Naive thymus-derived CD4-positive, alpha-beta T cell (primary cell): ENCODE measurements around the gene CYP2B6. TPM values are rescaled to one million over a fixed set of nuclear protein-coding genes. Genes with fewer than 3 reads are reported as not detected.
"Not testable (repeated sequence)": the region's sequence is repeated elsewhere in the genome, so short reads cannot be mapped to it uniquely, and the experiment has no call there.

ENCODE experiments used
- ATAC-seq: fragments of 150-1000 bp; cut with Tn5 transposase; 2 replicates; pipeline ENCODE4 v1.10.0; 2021; ENCODE audit warnings: mild to moderate bottlenecking, moderate library complexity
- CTCF ChIA-PET: fragments of 350-600 bp; sonication (Branson Sonifier 250); formaldehyde crosslinking; loops from one replicate; lab custom pipeline; 2021; ENCODE audit warnings: antibody characterized with exemption; lab: Charles Lee
- POLR2A ChIA-PET: fragments of 350-600 bp; sonication (Branson Sonifier 250); formaldehyde crosslinking; loops from one replicate; lab custom pipeline; 2021; ENCODE audit warnings: antibody characterized with exemption, inconsistent platforms; lab: Charles Lee
- DNase-seq, 9 donors: peaks; one replicate each; pipeline versions ENCODE4 v3.0.0 to v3.0.0-alpha.2; 2020 to 2022; ENCODE audit warnings: mixed read lengths in 1 of 9
- H3K27ac ChIP-seq: one replicate; pipeline ENCODE4 v1.7.0; 2013; ENCODE audit warnings: mild to moderate bottlenecking, low read depth, low read length, moderate library complexity
- H3K27me3 ChIP-seq, 2 donors: one replicate each; pipeline ENCODE4 v1.7.0; 2013; ENCODE audit warnings: low read length in 2 of 2, mild to moderate bottlenecking in 2 of 2, moderate library complexity in 2 of 2; ENCODE audit not compliant: control insufficient read depth in 2 of 2, insufficient read depth in 2 of 2
- H3K36me3 ChIP-seq, 3 experiments: 1 replicate in 2 of 3; 2 replicates in 1 of 3; pipeline ENCODE4 v1.7.0; 2013; ENCODE audit warnings: low read length in 3 of 3, mild to moderate bottlenecking in 3 of 3, moderate library complexity in 1 of 3; ENCODE audit not compliant: insufficient read depth in 3 of 3, control insufficient read depth in 2 of 3
- H3K4me1 ChIP-seq, 2 donors: one replicate each; pipeline ENCODE4 v1.7.0; 2013; ENCODE audit warnings: low read length in 2 of 2, mild to moderate bottlenecking in 2 of 2, moderate library complexity in 1 of 2; ENCODE audit not compliant: control insufficient read depth in 2 of 2, insufficient read depth in 2 of 2
- H3K4me3 ChIP-seq: 2 replicates; pipeline ENCODE4 v1.7.0; 2013; ENCODE audit warnings: mild to moderate bottlenecking, low read length
- H3K9me3 ChIP-seq, 3 experiments: 1 replicate in 2 of 3; 2 replicates in 1 of 3; pipeline ENCODE4 v1.7.0; 2013; ENCODE audit warnings: low read length in 3 of 3; ENCODE audit not compliant: control insufficient read depth in 2 of 3
- H3K27ac Mint-ChIP-seq, 9 donors: one replicate each; pipeline ENCODE4 v1.8.0; 2020 to 2022; ENCODE audit warnings: mixed read lengths in 9 of 9, mild to moderate bottlenecking in 8 of 9, moderate library complexity in 5 of 9, inconsistent platforms in 2 of 9
- H3K27me3 Mint-ChIP-seq, 5 donors: one replicate each; pipeline ENCODE4 v1.8.0; 2021 to 2022; ENCODE audit warnings: mixed read lengths in 5 of 5, mild to moderate bottlenecking in 1 of 5
- H3K36me3 Mint-ChIP-seq, 5 donors: one replicate each; pipeline ENCODE4 v1.8.0; 2020 to 2022; ENCODE audit warnings: mixed read lengths in 5 of 5, mild to moderate bottlenecking in 3 of 5, inconsistent platforms in 1 of 5
- H3K4me1 Mint-ChIP-seq, 7 donors: one replicate each; pipeline ENCODE4 v1.8.0; 2020 to 2022; ENCODE audit warnings: mixed read lengths in 7 of 7, mild to moderate bottlenecking in 3 of 7, inconsistent platforms in 1 of 7
- H3K4me3 Mint-ChIP-seq, 10 donors: one replicate each; pipeline ENCODE4 v1.8.0; 2020 to 2022; ENCODE audit warnings: mild to moderate bottlenecking in 10 of 10, mixed read lengths in 10 of 10, moderate library complexity in 6 of 10, inconsistent platforms in 2 of 10
- H3K9me3 Mint-ChIP-seq, 11 donors: one replicate each; pipeline ENCODE4 v1.8.0; 2020 to 2022; ENCODE audit warnings: mixed read lengths in 11 of 11, mild to moderate bottlenecking in 4 of 11, inconsistent platforms in 1 of 11, moderate library complexity in 1 of 11
- intact Hi-C, 2 donors: fragments of 100-400 bp; cut with micrococcal nuclease; formaldehyde crosslinking; loops; one replicate each; pipeline ENCODE4 v1.15.1; 2023
- polyA plus RNA-seq, 2 donors: library from polyadenylated mRNA; unstranded; fragments of 300-500 nt; fragmentation: Illumina TruSeq; gene quantifications; one replicate each; pipeline ENCODE4 v1.2.3, GENCODE V29; 2021
- total RNA-seq, 6 experiments: library from RNA in 5 of 6; stranded (reverse) in 5 of 6; gene quantifications; 1 replicate in 5 of 6; 2 replicates in 1 of 6; pipeline ENCODE4 v1.2.3 and lab custom pipeline; 2021 to 2026

CYP2B6 gene
- total and polyA plus RNA-seq, 7 experiments from 2014 or later, result not detected

- peaks cover 5 to 23% (median 8%) of the 10 kb centered on the region in 5 donors for H3K27me3 Mint-ChIP-seq
- POLR2A ChIA-PET, result no interaction called here
These were observed 40.8 kb downstream of the CYP2B6 start for GRCh38 chr19:41031916-41032315.

DNA sequence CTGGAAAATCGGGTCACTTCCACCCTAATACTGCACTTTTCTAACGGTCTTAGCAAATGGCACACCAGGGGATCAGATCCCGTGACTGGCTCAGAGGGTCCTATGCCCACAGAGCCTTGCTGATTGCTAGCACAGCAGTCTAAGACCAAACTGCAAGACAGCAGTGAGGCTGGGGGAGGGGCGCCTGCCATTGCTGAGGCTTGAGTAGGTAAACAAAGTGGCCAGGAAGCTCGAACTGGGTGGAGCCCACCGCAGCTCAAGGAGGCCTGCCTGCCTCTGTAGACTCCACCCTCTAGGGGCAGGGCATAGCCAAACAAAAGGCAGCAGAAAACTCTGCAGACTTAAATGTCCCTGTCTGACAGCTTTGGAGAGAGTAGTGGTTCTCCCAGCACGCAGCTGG, 42.2 kb downstream of the CYP2B6 start:
- Mint-ChIP-seq H3K27me3 (peaks cover 0 to 37% (median 6%) of the 10 kb centered on the region in 5 donors), H3K9me3 (peaks cover 0 to 30% (median 11%) of the 10 kb centered on the region in 11 donors), H3K36me3 (peaks cover 3 to 15% (median 11%) of the 10 kb centered on the region in 5 donors), H3K4me3 (peak overlapping the region in 1 of 10 donors; percentile 12), H3K4me1 (peaks cover 4 to 14% (median 7%) of the 10 kb centered on the region in 7 donors)
- H3K36me3 ChIP-seq, H3K4me3 ChIP-seq, H3K27ac ChIP-seq, H3K4me1 ChIP-seq, H3K27ac Mint-ChIP-seq, intact Hi-C loops, H3K9me3 ChIP-seq, ATAC-seq, H3K27me3 ChIP-seq, POLR2A ChIA-PET: not testable (repeated sequence)
- DNase-seq, result peak in 2 of 9 donors; percentile 7 to 25
- CTCF ChIA-PET, result interaction anchor here (0.9 kb wide), 1 partner anchor 8 kb away, joined by 3 read pairs; no protein-coding TSS in a partner anchor

More at GRCh38 chr19:41031916-41032315, 40.8 kb downstream of the CYP2B6 start:
- Histone ChIP-seq H3K9me3 (no peaks in the 10 kb centered on the region), H3K4me1 (no peaks in the 10 kb centered on the region), H3K36me3 (no peaks in the 10 kb centered on the region), H3K27ac (no peak overlapping the region), H3K4me3 (no peak overlapping the region), H3K27me3 (no peaks in the 10 kb centered on the region)
- DNase-seq, result no peak
- Mint-ChIP-seq H3K9me3 (peaks cover 0 to 26% (median 11%) of the 10 kb centered on the region in 11 donors), H3K27ac (peak overlapping the region in 1 of 9 donors; percentile 16), H3K4me3 (peak overlapping the region in 2 of 10 donors; percentile 10 to 12), H3K36me3 (peaks cover 3 to 15% (median 11%) of the 10 kb centered on the region in 5 donors), H3K4me1 (peaks cover 4 to 14% (median 6%) of the 10 kb centered on the region in 7 donors)
- intact Hi-C loops, result no loop called here
- CTCF ChIA-PET, result no interaction called here
- ATAC-seq, result no peak

DNA sequence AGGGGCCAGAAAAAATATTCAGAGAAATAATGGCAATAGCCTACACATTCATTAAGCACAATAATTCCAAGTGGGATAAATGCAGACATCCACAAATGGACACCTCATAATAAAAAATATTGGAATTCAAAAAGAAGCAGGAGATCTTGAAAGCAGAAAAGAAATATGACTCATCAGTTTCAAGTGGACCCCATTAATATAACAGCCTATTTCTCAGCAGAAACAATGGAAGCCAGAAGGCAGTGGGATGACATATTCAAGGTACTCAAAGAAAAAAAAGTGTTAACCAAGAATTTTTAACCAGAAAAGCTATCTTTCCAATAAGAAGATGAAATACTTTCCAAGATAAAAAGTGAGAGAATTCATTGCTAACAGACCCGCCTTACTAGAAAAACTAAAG, 48.7 kb downstream of the CYP2B6 start:
- peaks cover 0 to 5% (median 0%) of the 10 kb centered on the region in 7 donors for H3K4me1 Mint-ChIP-seq
- H3K4me1 ChIP-seq, result no peaks in the 10 kb centered on the region
- no peaks in the 10 kb centered on the region for H3K36me3 Mint-ChIP-seq
- H3K27me3 ChIP-seq, result no peaks in the 10 kb centered on the region
- H3K9me3 Mint-ChIP-seq, result peaks cover 0 to 13% (median 0%) of the 10 kb centered on the region in 11 donors
- no peak overlapping the region for H3K4me3 Mint-ChIP-seq
- no peak overlapping the region for H3K27ac ChIP-seq
- H3K4me3 ChIP-seq, result no peak overlapping the region
- no peak for ATAC-seq
- no peak for DNase-seq
- H3K27me3 Mint-ChIP-seq, result peaks cover 0 to 36% (median 6%) of the 10 kb centered on the region in 5 donors
- no peak overlapping the region for H3K27ac Mint-ChIP-seq
- intact Hi-C loops, result no loop called here
- ChIA-PET CTCF (no interaction called here), POLR2A (no interaction called here)
- no peaks in the 10 kb centered on the region for H3K36me3 ChIP-seq
- H3K9me3 ChIP-seq, result no peaks in the 10 kb centered on the region

DNA sequence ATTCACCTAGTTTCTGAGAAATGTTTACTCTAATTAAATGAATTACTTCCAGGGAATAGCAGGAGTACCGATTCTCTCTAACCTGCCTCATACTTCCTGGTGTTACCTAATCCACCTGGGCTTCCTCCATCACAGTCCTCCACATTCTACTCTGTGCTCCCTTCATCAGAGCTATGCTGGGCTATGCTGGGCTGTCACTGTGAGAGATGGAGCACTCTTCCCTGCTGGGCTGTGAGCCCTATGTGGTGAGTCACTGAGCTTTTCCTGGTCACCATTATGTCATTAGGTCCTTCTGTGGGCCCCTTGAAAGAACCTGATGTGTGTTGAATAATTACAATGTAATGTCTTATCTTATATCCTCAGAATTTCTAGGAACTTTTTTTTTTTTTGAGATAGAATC, 54.0 kb downstream of the CYP2B6 start:
- peak overlapping the region in 1 of 9 donors; percentile 36 for H3K27ac Mint-ChIP-seq
- H3K4me3 Mint-ChIP-seq, H3K36me3 ChIP-seq, H3K4me3 ChIP-seq, H3K27ac ChIP-seq, H3K4me1 Mint-ChIP-seq, H3K4me1 ChIP-seq, H3K27me3 ChIP-seq, intact Hi-C loops, H3K36me3 Mint-ChIP-seq, DNase-seq, H3K9me3 Mint-ChIP-seq, ATAC-seq, H3K9me3 ChIP-seq: not testable (repeated sequence)
- ChIA-PET POLR2A (interaction anchor here (0.7 kb wide), 1 partner anchor 203 kb away, joined by 6 read pairs; no protein-coding TSS in a partner anchor), CTCF (interaction anchor here (0.7 kb wide), 1 partner anchor 11 kb away, joined by 4 read pairs; no protein-coding TSS in a partner anchor)
- H3K27me3 Mint-ChIP-seq, result peaks cover 10 to 19% (median 15%) of the 10 kb centered on the region in 5 donors

DNA sequence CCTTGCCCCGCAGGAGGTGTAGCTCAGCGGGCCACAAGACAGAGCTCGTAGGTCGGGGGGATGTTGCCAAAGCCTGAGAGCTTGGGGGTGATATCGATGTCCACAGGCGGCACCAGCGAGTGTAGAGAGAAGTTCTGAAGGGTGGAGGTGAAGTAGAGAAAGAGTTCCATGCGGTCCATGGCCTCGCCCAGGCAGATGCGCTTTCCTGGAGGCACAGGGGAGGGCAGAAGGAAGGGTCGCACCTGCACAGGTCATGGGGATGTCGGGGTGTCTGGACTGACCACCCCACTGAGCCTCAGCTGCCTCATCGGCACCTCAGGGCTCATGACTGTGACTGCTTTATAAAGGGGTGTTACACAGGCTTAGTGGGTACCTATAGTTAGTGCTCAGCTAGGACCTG, 59.3 kb downstream of the CYP2B6 start:
- Histone ChIP-seq H3K27me3 (no peaks in the 10 kb centered on the region), H3K4me1 (no peaks in the 10 kb centered on the region), H3K36me3 (no peaks in the 10 kb centered on the region), H3K27ac (no peak overlapping the region), H3K9me3 (no peaks in the 10 kb centered on the region), H3K4me3 (no peak overlapping the region)
- Mint-ChIP-seq H3K27ac (no peak overlapping the region), H3K9me3 (no peaks in the 10 kb centered on the region), H3K4me1 (peaks cover 0 to 1% (median 0%) of the 10 kb centered on the region in 7 donors), H3K36me3 (no peaks in the 10 kb centered on the region), H3K4me3 (no peak overlapping the region), H3K27me3 (peaks cover 14 to 38% (median 25%) of the 10 kb centered on the region in 5 donors)
- no peak for ATAC-seq
- DNase-seq, result no peak
- intact Hi-C loops, result no loop called here
- ChIA-PET CTCF (no interaction called here), POLR2A (no interaction called here)

GRCh38 chr19:41052162-41052561, 61.1 kb downstream of the CYP2B6 start:
- intact Hi-C loops, DNase-seq, H3K4me1 ChIP-seq, H3K36me3 Mint-ChIP-seq, H3K9me3 ChIP-seq, H3K4me3 ChIP-seq, H3K9me3 Mint-ChIP-seq, ATAC-seq, H3K4me3 Mint-ChIP-seq, POLR2A ChIA-PET, H3K4me1 Mint-ChIP-seq, H3K36me3 ChIP-seq, H3K27ac ChIP-seq, H3K27ac Mint-ChIP-seq, CTCF ChIA-PET, H3K27me3 ChIP-seq: not testable (repeated sequence)
- H3K27me3 Mint-ChIP-seq, result peaks cover 14 to 43% (median 27%) of the 10 kb centered on the region in 5 donors

DNA sequence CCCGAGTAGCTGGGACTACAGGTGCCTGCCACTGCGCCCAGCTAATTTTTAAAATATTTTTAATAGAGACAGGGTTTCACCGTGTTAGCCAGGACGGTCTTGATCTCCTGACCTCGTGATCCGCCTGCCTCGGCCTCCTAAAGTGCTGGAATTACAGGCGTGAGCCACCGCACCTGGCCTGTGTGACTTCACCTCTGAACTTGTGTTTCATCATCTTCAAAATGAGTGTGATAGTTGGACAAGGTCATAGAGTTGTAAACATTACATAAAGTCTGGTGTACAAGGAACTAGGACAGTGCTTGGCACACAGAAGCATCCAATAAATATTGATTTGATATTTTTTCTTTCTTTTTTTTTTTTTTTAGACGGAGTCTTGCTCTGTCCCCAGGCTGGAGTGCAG, 62.2 kb downstream of the CYP2B6 start:
- H3K4me1 Mint-ChIP-seq, DNase-seq, H3K4me3 Mint-ChIP-seq, H3K4me3 ChIP-seq, H3K9me3 Mint-ChIP-seq, POLR2A ChIA-PET, intact Hi-C loops, H3K27ac ChIP-seq, CTCF ChIA-PET, H3K27me3 ChIP-seq, ATAC-seq, H3K36me3 ChIP-seq, H3K36me3 Mint-ChIP-seq, H3K9me3 ChIP-seq, H3K4me1 ChIP-seq: not testable (repeated sequence)
- Mint-ChIP-seq H3K27me3 (peaks cover 16 to 44% (median 30%) of the 10 kb centered on the region in 5 donors), H3K27ac (peak overlapping the region in 1 of 9 donors; percentile 30)
